Measurements from ENCODE around the gene GALNT10.

DNA sequence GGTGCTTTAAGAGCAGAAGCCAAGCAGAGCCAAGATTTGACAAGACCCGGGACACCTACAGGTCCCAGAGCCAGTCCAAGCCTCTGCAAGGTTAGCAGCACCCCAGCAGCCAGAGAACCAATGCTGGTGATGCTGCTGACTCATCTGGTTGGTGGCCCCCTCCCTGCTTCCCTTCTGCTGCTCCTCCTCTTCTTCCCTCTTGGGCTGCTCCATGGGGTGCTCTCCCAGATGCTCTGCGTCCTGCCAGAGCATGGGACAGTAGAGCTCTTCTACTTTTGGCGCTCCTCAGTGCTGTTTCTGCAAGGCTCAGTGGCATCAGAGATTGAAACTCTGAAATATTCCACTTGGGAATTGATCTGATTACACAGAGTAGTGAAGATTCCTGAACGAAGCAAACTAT is 179.1 kb downstream of the GALNT10 start:
- no peak for TF ChIP-seq EZH2phosphoT487 (IDR thresholded peaks at IDR 0.05; ENCODE audit: unreplicated experiment)
- TF ChIP-seq, protein P1, sequence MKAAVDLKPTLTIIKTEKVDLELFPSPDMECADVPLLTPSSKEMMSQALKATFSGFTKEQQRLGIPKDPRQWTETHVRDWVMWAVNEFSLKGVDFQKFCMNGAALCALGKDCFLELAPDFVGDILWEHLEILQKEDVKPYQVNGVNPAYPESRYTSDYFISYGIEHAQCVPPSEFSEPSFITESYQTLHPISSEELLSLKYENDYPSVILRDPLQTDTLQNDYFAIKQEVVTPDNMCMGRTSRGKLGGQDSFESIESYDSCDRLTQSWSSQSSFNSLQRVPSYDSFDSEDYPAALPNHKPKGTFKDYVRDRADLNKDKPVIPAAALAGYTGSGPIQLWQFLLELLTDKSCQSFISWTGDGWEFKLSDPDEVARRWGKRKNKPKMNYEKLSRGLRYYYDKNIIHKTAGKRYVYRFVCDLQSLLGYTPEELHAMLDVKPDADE (IDR thresholded peaks at IDR 0.05), result no peak
- TF ChIP-seq, protein P2, sequence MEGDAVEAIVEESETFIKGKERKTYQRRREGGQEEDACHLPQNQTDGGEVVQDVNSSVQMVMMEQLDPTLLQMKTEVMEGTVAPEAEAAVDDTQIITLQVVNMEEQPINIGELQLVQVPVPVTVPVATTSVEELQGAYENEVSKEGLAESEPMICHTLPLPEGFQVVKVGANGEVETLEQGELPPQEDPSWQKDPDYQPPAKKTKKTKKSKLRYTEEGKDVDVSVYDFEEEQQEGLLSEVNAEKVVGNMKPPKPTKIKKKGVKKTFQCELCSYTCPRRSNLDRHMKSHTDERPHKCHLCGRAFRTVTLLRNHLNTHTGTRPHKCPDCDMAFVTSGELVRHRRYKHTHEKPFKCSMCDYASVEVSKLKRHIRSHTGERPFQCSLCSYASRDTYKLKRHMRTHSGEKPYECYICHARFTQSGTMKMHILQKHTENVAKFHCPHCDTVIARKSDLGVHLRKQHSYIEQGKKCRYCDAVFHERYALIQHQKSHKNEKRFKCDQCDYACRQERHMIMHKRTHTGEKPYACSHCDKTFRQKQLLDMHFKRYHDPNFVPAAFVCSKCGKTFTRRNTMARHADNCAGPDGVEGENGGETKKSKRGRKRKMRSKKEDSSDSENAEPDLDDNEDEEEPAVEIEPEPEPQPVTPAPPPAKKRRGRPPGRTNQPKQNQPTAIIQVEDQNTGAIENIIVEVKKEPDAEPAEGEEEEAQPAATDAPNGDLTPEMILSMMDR (conservative IDR thresholded peaks at IDR 0.05; ENCODE audit: low read depth in 2 of 2), result no peak
- TF ChIP-seq POLR2AphosphoS5 (IDR thresholded peaks at IDR 0.05; ENCODE audit: low read depth), result no peak
- TF ChIP-seq CREB1 (CRISPR knock-in tag; IDR thresholded peaks at IDR 0.05; ENCODE audit: low read depth), result no peak
- TF ChIP-seq STAT1 (IDR thresholded peaks at IDR 0.05; ENCODE audit: unreplicated experiment), result no peak
- TF ChIP-seq EZH2 (IDR thresholded peaks at IDR 0.05; ENCODE audit: low read depth, unreplicated experiment), result no peak
- TF ChIP-seq, protein P3, sequence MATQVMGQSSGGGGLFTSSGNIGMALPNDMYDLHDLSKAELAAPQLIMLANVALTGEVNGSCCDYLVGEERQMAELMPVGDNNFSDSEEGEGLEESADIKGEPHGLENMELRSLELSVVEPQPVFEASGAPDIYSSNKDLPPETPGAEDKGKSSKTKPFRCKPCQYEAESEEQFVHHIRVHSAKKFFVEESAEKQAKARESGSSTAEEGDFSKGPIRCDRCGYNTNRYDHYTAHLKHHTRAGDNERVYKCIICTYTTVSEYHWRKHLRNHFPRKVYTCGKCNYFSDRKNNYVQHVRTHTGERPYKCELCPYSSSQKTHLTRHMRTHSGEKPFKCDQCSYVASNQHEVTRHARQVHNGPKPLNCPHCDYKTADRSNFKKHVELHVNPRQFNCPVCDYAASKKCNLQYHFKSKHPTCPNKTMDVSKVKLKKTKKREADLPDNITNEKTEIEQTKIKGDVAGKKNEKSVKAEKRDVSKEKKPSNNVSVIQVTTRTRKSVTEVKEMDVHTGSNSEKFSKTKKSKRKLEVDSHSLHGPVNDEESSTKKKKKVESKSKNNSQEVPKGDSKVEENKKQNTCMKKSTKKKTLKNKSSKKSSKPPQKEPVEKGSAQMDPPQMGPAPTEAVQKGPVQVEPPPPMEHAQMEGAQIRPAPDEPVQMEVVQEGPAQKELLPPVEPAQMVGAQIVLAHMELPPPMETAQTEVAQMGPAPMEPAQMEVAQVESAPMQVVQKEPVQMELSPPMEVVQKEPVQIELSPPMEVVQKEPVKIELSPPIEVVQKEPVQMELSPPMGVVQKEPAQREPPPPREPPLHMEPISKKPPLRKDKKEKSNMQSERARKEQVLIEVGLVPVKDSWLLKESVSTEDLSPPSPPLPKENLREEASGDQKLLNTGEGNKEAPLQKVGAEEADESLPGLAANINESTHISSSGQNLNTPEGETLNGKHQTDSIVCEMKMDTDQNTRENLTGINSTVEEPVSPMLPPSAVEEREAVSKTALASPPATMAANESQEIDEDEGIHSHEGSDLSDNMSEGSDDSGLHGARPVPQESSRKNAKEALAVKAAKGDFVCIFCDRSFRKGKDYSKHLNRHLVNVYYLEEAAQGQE (IDR thresholded peaks at IDR 0.05; ENCODE audit: unreplicated experiment), result no peak
- TF ChIP-seq JUNB (IDR thresholded peaks at IDR 0.05; ENCODE audit: unreplicated experiment), result no peak

All from GM23338 (cell line).